Lower leg skin (tissue), 3 donors: Measurements from ENCODE around the gene DYNC1I2.

Source experiments
- CTCF ChIP-seq, 3 donors: fragments of 450-650 bp; IDR thresholded peaks; one replicate each; pipeline ENCODE4 v1.5.1; 2016; ENCODE audit warnings: antibody characterized with exemption in 3 of 3, mild to moderate bottlenecking in 3 of 3, moderate library complexity in 2 of 3
- POLR2A ChIP-seq, 2 donors: fragments of 450-650 bp; IDR thresholded peaks; one replicate each; pipeline ENCODE4 v1.6.1; 2016 to 2017; ENCODE audit warnings: antibody characterized with exemption in 2 of 2, mild to moderate bottlenecking in 1 of 2, moderate library complexity in 1 of 2

GRCh38 chr2:171669121-171669520 lies 18.1 kb upstream of the DYNC1I2 start:
- TF ChIP-seq CTCF (IDR thresholded peaks at IDR 0.05) (no peak), POLR2A (IDR thresholded peaks at IDR 0.05) (no peak)
